Activated naive CD4-positive, alpha-beta T cell treated with anti-CD3 and anti-CD28 coated beads for 36 hours (primary cell): ENCODE results near the gene IGF2BP1. TPM values are rescaled to one million over a fixed set of nuclear protein-coding genes. Genes with fewer than 3 reads are reported as not detected.

Source experiments
- CTCF ChIA-PET: fragments of 350-600 bp; sonication (Branson Sonifier 250); formaldehyde crosslinking; loops from one replicate; lab custom pipeline; 2021; ENCODE audit warnings: antibody characterized with exemption; lab: Charles Lee
- DNase-seq: peaks from one replicate; pipeline ENCODE4 v3.0.0-alpha.2; 2020
- H3K27ac Mint-ChIP-seq: one replicate; pipeline ENCODE4 v1.8.0; 2021; ENCODE audit warnings: mild to moderate bottlenecking, mixed read lengths
- H3K27me3 Mint-ChIP-seq: one replicate; pipeline ENCODE4 v1.8.0; 2021; ENCODE audit warnings: low read depth, mixed read lengths
- H3K36me3 Mint-ChIP-seq: one replicate; pipeline ENCODE4 v1.8.0; 2021; ENCODE audit warnings: low read depth, mixed read lengths
- H3K4me1 Mint-ChIP-seq: one replicate; pipeline ENCODE4 v1.8.0; 2021; ENCODE audit warnings: low read depth, mixed read lengths
- H3K4me3 Mint-ChIP-seq: one replicate; pipeline ENCODE4 v1.8.0; 2021; ENCODE audit warnings: mild to moderate bottlenecking, moderate library complexity, mixed read lengths
- H3K9me3 Mint-ChIP-seq: one replicate; pipeline ENCODE4 v1.8.0; 2021; ENCODE audit warnings: mixed read lengths
- intact Hi-C: fragments of 100-400 bp; cut with micrococcal nuclease; formaldehyde crosslinking; loops from one replicate; pipeline ENCODE4 v1.15.1; 2023
- total RNA-seq, 2 experiments: library from RNA; stranded (reverse); gene quantifications; one replicate each; pipeline ENCODE4 v1.2.3, GENCODE V29; 2021

Gene IGF2BP1
- total RNA-seq, 2 experiments from 2014 or later: 0.57 to 0.60 TPM

- no peak for DNase-seq
- Mint-ChIP-seq H3K9me3 (no peaks in the 10 kb centered on the region), H3K36me3 (no peaks in the 10 kb centered on the region), H3K4me1 (no peaks in the 10 kb centered on the region), H3K27me3 (peaks cover 4% of the 10 kb centered on the region), H3K27ac (no peak overlapping the region), H3K4me3 (no peak overlapping the region)
- CTCF ChIA-PET: interaction anchor here (0.6 to 1.2 kb wide), 3 partner anchors 14 to 651 kb away, joined by 3 to 6 read pairs (median 3); no protein-coding TSS in a partner anchor
- intact Hi-C loops: no loop called here
Measured at GRCh38 chr17:49046912-49047311, 49.7 kb downstream of the IGF2BP1 start.

- no peak overlapping the region for H3K27ac Mint-ChIP-seq
- H3K36me3 Mint-ChIP-seq: no peaks in the 10 kb centered on the region
- CTCF ChIA-PET: no interaction called here
- H3K4me3 Mint-ChIP-seq: no peak overlapping the region
- no peak for DNase-seq
- intact Hi-C loops: no loop called here
- no peaks in the 10 kb centered on the region for H3K4me1 Mint-ChIP-seq
- H3K9me3 Mint-ChIP-seq: no peaks in the 10 kb centered on the region
- H3K27me3 Mint-ChIP-seq: peaks cover 4% of the 10 kb centered on the region
Measured at GRCh38 chr17:49049265-49049664, 52.1 kb downstream of the IGF2BP1 start.

- intact Hi-C loops: no loop called here
- Mint-ChIP-seq H3K4me3 (no peak overlapping the region), H3K9me3 (no peaks in the 10 kb centered on the region), H3K36me3 (no peaks in the 10 kb centered on the region), H3K27ac (no peak overlapping the region), H3K27me3 (peaks cover 4% of the 10 kb centered on the region), H3K4me1 (no peaks in the 10 kb centered on the region)
- no peak for DNase-seq
- CTCF ChIA-PET: interaction anchor here (1.1 kb wide), 1 partner anchor 172 kb away, joined by 4 read pairs; no protein-coding TSS in a partner anchor
Measured at GRCh38 chr17:49050611-49051010, 53.4 kb downstream of the IGF2BP1 start.

GRCh38 chr17:49051269-49051668 lies 54.1 kb downstream of the IGF2BP1 start:
- Mint-ChIP-seq H3K4me3 (no peak overlapping the region), H3K4me1 (peaks cover 4% of the 10 kb centered on the region), H3K27me3 (peaks cover 4% of the 10 kb centered on the region), H3K27ac (no peak overlapping the region), H3K36me3 (no peaks in the 10 kb centered on the region), H3K9me3 (no peaks in the 10 kb centered on the region)
- CTCF ChIA-PET: interaction anchor here (0.6 to 1.1 kb wide), 2 partner anchors 173 to 372 kb away, joined by 4 to 5 read pairs; no protein-coding TSS in a partner anchor
- no peak for DNase-seq
- intact Hi-C loops: no loop called here

- Mint-ChIP-seq H3K4me3 (no peak overlapping the region), H3K27ac (no peak overlapping the region), H3K9me3 (no peaks in the 10 kb centered on the region), H3K27me3 (peaks cover 4% of the 10 kb centered on the region), H3K4me1 (peaks cover 4% of the 10 kb centered on the region), H3K36me3 (no peaks in the 10 kb centered on the region)
- no peak for DNase-seq
- intact Hi-C loops: no loop called here
- CTCF ChIA-PET: no interaction called here
Measured at GRCh38 chr17:49053171-49053829, 56.1 kb downstream of the IGF2BP1 start.

GRCh38 chr17:49054342-49055092 lies 57.3 kb downstream of the IGF2BP1 start:
- CTCF ChIA-PET: no interaction called here
- Mint-ChIP-seq H3K9me3 (no peaks in the 10 kb centered on the region), H3K27me3 (peaks cover 2% of the 10 kb centered on the region), H3K4me3 (no peak overlapping the region), H3K36me3 (no peaks in the 10 kb centered on the region), H3K27ac (no peak overlapping the region), H3K4me1 (peaks cover 4% of the 10 kb centered on the region)
- DNase-seq: no peak
- intact Hi-C loops: no loop called here

GRCh38 chr17:49055181-49055927 lies 58.2 kb downstream of the IGF2BP1 start:
- Mint-ChIP-seq H3K9me3 (no peaks in the 10 kb centered on the region), H3K27me3 (no peaks in the 10 kb centered on the region), H3K36me3 (no peaks in the 10 kb centered on the region), H3K4me1 (peaks cover 4% of the 10 kb centered on the region), H3K27ac (no peak overlapping the region), H3K4me3 (no peak overlapping the region)
- intact Hi-C loops: no loop called here
- no peak for DNase-seq
- CTCF ChIA-PET: interaction anchor here (0.6 to 1.3 kb wide), 2 partner anchors 23 to 48 kb away, joined by 3 to 7 read pairs; no protein-coding TSS in a partner anchor

GRCh38 chr17:49061524-49061943 lies 64.3 kb downstream of the IGF2BP1 start:
- CTCF ChIA-PET: no interaction called here
- no peak overlapping the region for H3K4me3 Mint-ChIP-seq
- no peak overlapping the region for H3K27ac Mint-ChIP-seq
- DNase-seq: no peak
- no peaks in the 10 kb centered on the region for H3K9me3 Mint-ChIP-seq
- intact Hi-C loops: no loop called here
- H3K36me3 Mint-ChIP-seq: no peaks in the 10 kb centered on the region
- H3K4me1 Mint-ChIP-seq: no peaks in the 10 kb centered on the region
- no peaks in the 10 kb centered on the region for H3K27me3 Mint-ChIP-seq

GRCh38 chr17:49063652-49064051 lies 66.5 kb downstream of the IGF2BP1 start:
- H3K27me3 Mint-ChIP-seq: no peaks in the 10 kb centered on the region
- DNase-seq: no peak
- intact Hi-C loops: no loop called here
- no peaks in the 10 kb centered on the region for H3K9me3 Mint-ChIP-seq
- no peak overlapping the region for H3K4me3 Mint-ChIP-seq
- H3K27ac Mint-ChIP-seq: no peak overlapping the region
- CTCF ChIA-PET: no interaction called here
- no peaks in the 10 kb centered on the region for H3K36me3 Mint-ChIP-seq
- no peaks in the 10 kb centered on the region for H3K4me1 Mint-ChIP-seq

- H3K36me3 Mint-ChIP-seq: no peaks in the 10 kb centered on the region
- H3K4me3 Mint-ChIP-seq: no peak overlapping the region
- DNase-seq: no peak
- no peaks in the 10 kb centered on the region for H3K27me3 Mint-ChIP-seq
- H3K4me1 Mint-ChIP-seq: no peaks in the 10 kb centered on the region
- no peak overlapping the region for H3K27ac Mint-ChIP-seq
- intact Hi-C loops: no loop called here
- no peaks in the 10 kb centered on the region for H3K9me3 Mint-ChIP-seq
- CTCF ChIA-PET: no interaction called here
Measured at GRCh38 chr17:49067163-49067562, 70.0 kb downstream of the IGF2BP1 start.

- CTCF ChIA-PET: interaction anchor here (0.7 kb wide), 1 partner anchor 27 kb away, joined by 4 read pairs; no protein-coding TSS in a partner anchor
- intact Hi-C loops: loop anchor here (10.0 kb wide), 1 partner anchor 65 kb away; the partner anchor contains the start of gene B4GALNT2
- H3K9me3 Mint-ChIP-seq: no peaks in the 10 kb centered on the region
- H3K4me1 Mint-ChIP-seq: no peaks in the 10 kb centered on the region
- no peak overlapping the region for H3K4me3 Mint-ChIP-seq
- no peaks in the 10 kb centered on the region for H3K36me3 Mint-ChIP-seq
- H3K27me3 Mint-ChIP-seq: no peaks in the 10 kb centered on the region
- DNase-seq: no peak
- no peak overlapping the region for H3K27ac Mint-ChIP-seq
Measured at GRCh38 chr17:49069585-49070273, 72.5 kb downstream of the IGF2BP1 start.
